ENCODE results near the gene NUTM1.
A peak's percentile ranks its signal among the peaks of the same experiment; 100 is the strongest.

The NUTM1 gene

GRCh38 chr15:34331809-34332208 is 11.3 kb upstream of the NUTM1 start:
- H3K4me3 ChIP-seq (ENCODE audit: low read depth, low read length) = no peak overlapping the region
- no peak for TF ChIP-seq CTCF (IDR thresholded peaks at IDR 0.05; ENCODE audit: low read depth, low read length, missing control alignments)
- no peak for DNase-seq (ENCODE audit: low read depth)

- no peak for TF ChIP-seq CTCF (IDR thresholded peaks at IDR 0.05; ENCODE audit: low read depth, low read length, missing control alignments)
- no peak for DNase-seq (ENCODE audit: low read depth)
- H3K4me3 ChIP-seq (ENCODE audit: low read depth, low read length) = no peak overlapping the region
Observed at GRCh38 chr15:34332553-34333120, 10.5 kb upstream of the NUTM1 start.

- TF ChIP-seq CTCF (IDR thresholded peaks at IDR 0.05; ENCODE audit: low read depth, low read length, missing control alignments) = no peak
- DNase-seq (ENCODE audit: low read depth) = no peak
- peak overlapping the region; percentile 94 for H3K4me3 ChIP-seq (ENCODE audit: low read depth, low read length)
Observed at GRCh38 chr15:34334672-34335071, 8.4 kb upstream of the NUTM1 start.

- peak overlapping the region; percentile 94 for H3K4me3 ChIP-seq (ENCODE audit: low read depth, low read length)
- TF ChIP-seq CTCF (IDR thresholded peaks at IDR 0.05; ENCODE audit: low read depth, low read length, missing control alignments) = no peak
- DNase-seq (ENCODE audit: low read depth) = no peak
Observed at GRCh38 chr15:34335176-34336032, 7.7 kb upstream of the NUTM1 start.

- no peak for TF ChIP-seq CTCF (IDR thresholded peaks at IDR 0.05; ENCODE audit: low read depth, low read length, missing control alignments)
- DNase-seq (ENCODE audit: low read depth) = no peak
- peak overlapping the region; percentile 94 for H3K4me3 ChIP-seq (ENCODE audit: low read depth, low read length)
Observed at GRCh38 chr15:34336231-34336990, 6.7 kb upstream of the NUTM1 start.

GRCh38 chr15:34336991-34337556 is 6.0 kb upstream of the NUTM1 start:
- no peak for DNase-seq (ENCODE audit: low read depth)
- TF ChIP-seq CTCF (IDR thresholded peaks at IDR 0.05; ENCODE audit: low read depth, low read length, missing control alignments) = no peak
- peak overlapping the region; percentile 94 for H3K4me3 ChIP-seq (ENCODE audit: low read depth, low read length)
